ENCODE results near the gene TIMM8A.
"Not testable (repeated sequence)": the region's sequence is repeated elsewhere in the genome, so short reads cannot be mapped to it uniquely, and the experiment has no call there.

TIMM8A gene

GRCh38 chrX:101357166-101357795, 8.7 kb upstream of the TIMM8A start:
- no peak for DNase-seq

DNA sequence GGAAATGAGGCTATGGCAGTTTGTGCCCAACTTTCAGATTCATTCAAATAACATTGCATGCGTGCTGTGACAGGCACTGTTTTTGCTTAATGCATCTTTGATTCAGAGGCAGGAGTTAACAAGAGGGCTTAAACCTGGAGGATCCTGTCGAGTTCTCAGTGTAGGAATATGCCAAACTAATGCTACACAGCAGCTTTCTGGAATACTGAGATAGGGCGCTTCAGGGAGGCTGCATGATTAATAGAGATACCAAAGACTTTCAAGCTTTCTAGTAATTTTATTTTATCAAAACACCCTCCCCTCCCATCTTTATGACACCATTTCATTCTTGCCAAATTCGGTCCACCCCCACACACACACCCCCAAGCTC, 636 bp upstream of the TIMM8A start:
- DNase-seq, result no peak

DNA sequence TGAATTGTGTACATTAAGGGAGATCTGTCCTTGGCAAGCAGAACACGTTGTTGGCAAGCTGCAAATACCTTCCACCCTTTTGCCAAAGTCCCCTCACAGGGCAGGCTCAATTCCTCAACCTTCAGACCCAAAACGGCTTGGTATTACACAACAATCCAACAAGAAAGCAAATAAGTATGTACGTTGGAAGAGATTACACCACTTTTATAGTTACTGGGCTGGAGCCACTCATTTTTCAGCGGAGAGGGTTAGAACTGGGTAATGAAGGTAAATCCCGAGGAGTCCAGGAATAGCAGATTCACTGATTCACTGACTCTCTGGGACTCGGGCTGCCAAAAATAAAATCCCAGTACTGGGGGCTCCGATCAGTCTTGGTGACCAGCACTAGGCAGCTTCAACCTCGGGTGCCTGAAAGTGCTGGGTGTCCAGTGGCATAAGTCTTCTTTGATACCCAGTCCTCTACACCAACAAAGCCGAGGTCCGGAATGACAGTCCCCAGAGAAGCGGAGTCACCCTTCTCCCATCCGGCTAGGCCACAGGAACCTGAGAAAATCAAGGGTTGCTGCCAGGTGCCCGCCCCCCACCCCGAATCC, 587 bp downstream of the TIMM8A start:
- DNase-seq, result no peak

DNA sequence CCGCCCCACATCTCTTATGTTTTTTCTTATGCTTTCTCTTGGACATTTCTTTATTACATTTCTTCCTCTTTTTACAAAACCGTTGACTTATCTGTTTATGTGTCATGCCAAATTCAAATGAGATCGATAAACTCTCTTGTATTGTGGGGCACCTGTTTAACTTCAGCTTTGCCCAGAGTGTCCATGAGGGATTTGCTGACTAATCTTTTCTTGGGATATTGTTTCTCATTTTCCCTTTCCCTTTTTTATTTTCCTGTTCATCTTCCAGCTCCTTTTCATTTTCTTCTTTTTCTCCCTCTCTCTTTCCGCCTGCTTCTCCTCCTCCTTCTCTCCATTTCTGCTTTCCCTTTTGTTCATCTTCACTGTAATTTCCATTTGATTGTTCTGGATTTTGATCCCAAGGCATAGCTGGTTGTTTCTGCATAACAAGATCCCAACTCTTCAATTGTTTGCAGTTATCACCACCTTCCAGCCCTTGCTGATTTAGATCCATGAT, 10.7 kb downstream of the TIMM8A start:
- no peak for DNase-seq

DNA sequence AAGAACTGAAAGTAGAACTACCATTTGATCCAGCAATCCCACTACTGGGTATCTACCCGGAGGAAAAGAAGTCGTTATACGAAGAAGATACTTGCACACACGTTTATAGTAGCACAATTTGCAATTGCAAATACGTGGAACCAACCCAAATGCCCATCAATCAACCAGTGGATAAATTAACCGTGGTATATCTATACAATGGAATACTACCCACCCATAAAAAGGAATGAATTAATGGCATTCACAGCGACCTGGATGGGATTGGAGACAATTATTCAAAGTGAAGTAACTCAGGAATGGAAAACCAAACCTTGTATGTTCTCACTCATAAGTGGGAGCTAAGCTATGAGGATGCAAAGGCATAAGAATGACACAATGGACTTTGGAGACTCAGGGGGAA, 14.2 kb downstream of the TIMM8A start:
- not testable (repeated sequence) for DNase-seq

- not testable (repeated sequence) for DNase-seq
Measured at GRCh38 chrX:101326600-101326999, 21.9 kb downstream of the TIMM8A start.

DNA sequence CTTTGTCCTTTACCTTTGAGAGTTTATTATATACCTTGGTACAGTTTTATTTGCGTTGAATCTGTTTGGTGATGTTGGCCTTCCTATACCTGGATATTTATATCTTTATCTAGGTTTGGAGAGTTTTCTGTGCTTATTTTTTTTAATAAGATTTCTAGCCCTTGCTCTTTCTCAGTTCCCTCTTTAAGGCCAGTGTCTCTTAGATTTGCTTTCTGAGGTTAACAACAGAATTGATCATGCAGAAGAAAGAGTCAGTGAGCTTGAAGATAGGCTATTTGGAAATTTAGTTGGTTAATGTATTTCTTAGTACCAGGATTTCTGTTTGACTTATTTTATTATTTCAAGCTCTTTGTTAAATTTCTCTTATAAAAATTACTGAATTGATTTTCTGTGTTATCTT, 44.8 kb downstream of the TIMM8A start:
- no peak for DNase-seq

All from NCI-H1436 (cell line).